ENCODE results near the gene ST6GALNAC1.

DNA sequence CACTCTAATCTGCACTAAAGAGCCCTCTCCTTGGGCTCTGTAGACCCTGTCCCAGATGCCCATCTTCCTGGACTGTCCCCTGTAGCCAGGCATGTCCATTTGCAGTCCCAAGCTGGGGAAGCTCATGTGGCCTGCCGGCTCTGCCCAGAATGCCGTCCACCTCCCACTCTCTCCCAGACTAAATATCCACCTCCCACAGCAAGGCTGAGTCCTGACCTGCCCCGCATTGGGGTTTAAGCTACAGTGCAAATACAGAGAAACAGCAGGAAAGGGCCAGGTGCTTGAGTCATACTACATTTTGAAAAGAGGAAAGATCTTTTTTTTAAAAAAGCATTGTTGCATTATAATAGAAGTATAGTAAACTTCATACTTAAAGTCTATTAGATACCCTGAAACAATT lies 60.9 kb downstream of the ST6GALNAC1 start:
- no peak for TF ChIP-seq POLR2A (IDR thresholded peaks at IDR 0.05)
- TF ChIP-seq, protein P1, sequence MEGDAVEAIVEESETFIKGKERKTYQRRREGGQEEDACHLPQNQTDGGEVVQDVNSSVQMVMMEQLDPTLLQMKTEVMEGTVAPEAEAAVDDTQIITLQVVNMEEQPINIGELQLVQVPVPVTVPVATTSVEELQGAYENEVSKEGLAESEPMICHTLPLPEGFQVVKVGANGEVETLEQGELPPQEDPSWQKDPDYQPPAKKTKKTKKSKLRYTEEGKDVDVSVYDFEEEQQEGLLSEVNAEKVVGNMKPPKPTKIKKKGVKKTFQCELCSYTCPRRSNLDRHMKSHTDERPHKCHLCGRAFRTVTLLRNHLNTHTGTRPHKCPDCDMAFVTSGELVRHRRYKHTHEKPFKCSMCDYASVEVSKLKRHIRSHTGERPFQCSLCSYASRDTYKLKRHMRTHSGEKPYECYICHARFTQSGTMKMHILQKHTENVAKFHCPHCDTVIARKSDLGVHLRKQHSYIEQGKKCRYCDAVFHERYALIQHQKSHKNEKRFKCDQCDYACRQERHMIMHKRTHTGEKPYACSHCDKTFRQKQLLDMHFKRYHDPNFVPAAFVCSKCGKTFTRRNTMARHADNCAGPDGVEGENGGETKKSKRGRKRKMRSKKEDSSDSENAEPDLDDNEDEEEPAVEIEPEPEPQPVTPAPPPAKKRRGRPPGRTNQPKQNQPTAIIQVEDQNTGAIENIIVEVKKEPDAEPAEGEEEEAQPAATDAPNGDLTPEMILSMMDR (IDR thresholded peaks at IDR 0.05): no peak

All from transverse colon (tissue), 3 donors.